Peyer's patch (tissue), 4 donors: Measurements from ENCODE around the gene PLK2.

Experiments
- CTCF ChIP-seq, 6 experiments: fragments of 450-650 bp in 4 of 6; fragments of 200-600 bp in 2 of 6; sonication (generic) in 1 of 6; IDR thresholded peaks; one replicate each; pipeline ENCODE4 v1.5.1; 2017 to 2019; ENCODE audit warnings: antibody characterized with exemption in 6 of 6, mild to moderate bottlenecking in 3 of 6, moderate library complexity in 1 of 6
- POLR2A ChIP-seq, 2 donors: fragments of 450-650 bp; IDR thresholded peaks; one replicate each; pipeline ENCODE4 v1.5.1; 2017; ENCODE audit warnings: antibody characterized with exemption in 2 of 2, mild to moderate bottlenecking in 2 of 2, moderate library complexity in 2 of 2

- TF ChIP-seq CTCF (IDR thresholded peaks at IDR 0.05) (no peak), POLR2A (IDR thresholded peaks at IDR 0.05) (no peak)
Measured at GRCh38 chr5:58459146-58460001, 512 bp downstream of the PLK2 start.
